Thyroid gland (tissue), 4 donors: ENCODE results near the gene MAPKBP1. TPM values are rescaled to one million over a fixed set of nuclear protein-coding genes. Genes with fewer than 3 reads are reported as not detected.

ENCODE experiments used
- DNase-seq, 2 donors: peaks; one replicate each; pipeline ENCODE4 v3.0.0-alpha.2; 2019
- H3K27ac ChIP-seq, 3 donors: fragments of 200-600 bp; sonication (generic); 1 replicate in 2 of 3; 2 replicates in 1 of 3; pipeline ENCODE4 v1.5.1; 2016 to 2019; ENCODE audit warnings: mild to moderate bottlenecking in 1 of 3, moderate library complexity in 1 of 3
- H3K27me3 ChIP-seq: fragments of 200-600 bp; sonication (generic); one replicate; pipeline ENCODE4 v1.5.1; 2019
- H3K36me3 ChIP-seq, 2 donors: fragments of 200-600 bp; sonication (generic); one replicate each; pipeline ENCODE4 v1.5.1; 2016 to 2019
- H3K4me1 ChIP-seq, 2 donors: fragments of 200-600 bp; sonication (generic); one replicate each; pipeline ENCODE4 v1.5.1; 2017 to 2019
- H3K4me3 ChIP-seq, 3 donors: fragments of 200-600 bp; sonication (generic); replicated peaks in 1 of 3; 1 replicate in 2 of 3; 2 replicates in 1 of 3; pipeline ENCODE4 v1.5.1; 2016; ENCODE audit warnings: mild to moderate bottlenecking in 1 of 3
- H3K9me3 ChIP-seq: fragments of 200-600 bp; sonication (generic); one replicate; pipeline ENCODE4 v1.5.1; 2017
- POLR2A ChIP-seq, 2 donors: fragments of 450-650 bp; IDR thresholded peaks; one replicate each; pipeline ENCODE4 v1.6.1; 2017; ENCODE audit warnings: antibody characterized with exemption in 2 of 2, mild to moderate bottlenecking in 2 of 2, moderate library complexity in 1 of 2
- WGBS, 2 donors: methylation state at CpG; one replicate each; pipeline ENCODE4 v1.1.5; 2017; 5-methylcytosine and 5-hydroxymethylcytosine counted together
- intact Hi-C: fragments of 100-400 bp; cut with DNase I; formaldehyde crosslinking; loops from one replicate; pipeline ENCODE4 v1.15.1; 2023
- total RNA-seq, 4 donors: library from RNA; depleted of rRNA; stranded (reverse); fragments of >200 nt; gene quantifications; one replicate each; pipeline ENCODE4 v1.2.3, GENCODE V29; 2016
- TF ChIP-seq, protein P1 (sequence below), 6 experiments: fragments of 200-600 bp in 3 of 6; fragments of 450-650 bp in 3 of 6; sonication (generic) in 3 of 6; IDR thresholded peaks; one replicate each; pipeline ENCODE4 v1.5.1; 2016 to 2019; ENCODE audit warnings: antibody characterized with exemption in 6 of 6, mild to moderate bottlenecking in 2 of 6, inconsistent platforms in 1 of 6, moderate library complexity in 1 of 6

Gene MAPKBP1
- total RNA-seq, 4 donors from 2014 or later, result 25.4 to 40.5 (median 33.6) TPM

DNA sequence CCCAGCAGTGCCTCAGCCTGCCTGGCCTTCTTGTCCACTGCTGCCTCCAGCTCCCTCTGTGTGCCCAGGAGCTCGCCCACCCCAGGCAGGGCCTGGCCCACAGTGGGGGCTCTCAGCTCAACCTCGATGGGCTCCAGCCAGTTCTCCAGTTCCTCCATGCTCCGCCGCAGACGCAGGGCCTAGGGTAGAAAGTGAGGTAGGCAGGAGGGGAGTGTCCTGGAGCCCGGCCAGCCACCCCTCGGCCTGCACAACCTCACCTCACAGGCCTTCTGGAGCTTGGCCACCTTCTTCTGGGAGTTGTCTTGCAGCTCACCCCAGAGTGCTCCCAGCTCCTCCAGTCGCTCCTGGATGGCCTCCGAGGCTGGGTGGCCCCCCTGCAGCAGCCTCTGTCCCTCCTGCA, 83.0 kb downstream of the MAPKBP1 start:
- DNase-seq, result peak; percentile 64 to 71
- Histone ChIP-seq H3K9me3 (no peaks in the 10 kb centered on the region), H3K4me1 (peaks cover 10 to 27% of the 10 kb centered on the region in 2 donors), H3K36me3 (no peaks in the 10 kb centered on the region), H3K4me3 (no peak overlapping the region), H3K27me3 (no peaks in the 10 kb centered on the region), H3K27ac (no peak overlapping the region)
- intact Hi-C loops, result no loop called here
- WGBS, 2 donors, result 60 to 70% methylated on average over 1 to 7 of the region's 9 CpGs
- TF ChIP-seq, protein P1, sequence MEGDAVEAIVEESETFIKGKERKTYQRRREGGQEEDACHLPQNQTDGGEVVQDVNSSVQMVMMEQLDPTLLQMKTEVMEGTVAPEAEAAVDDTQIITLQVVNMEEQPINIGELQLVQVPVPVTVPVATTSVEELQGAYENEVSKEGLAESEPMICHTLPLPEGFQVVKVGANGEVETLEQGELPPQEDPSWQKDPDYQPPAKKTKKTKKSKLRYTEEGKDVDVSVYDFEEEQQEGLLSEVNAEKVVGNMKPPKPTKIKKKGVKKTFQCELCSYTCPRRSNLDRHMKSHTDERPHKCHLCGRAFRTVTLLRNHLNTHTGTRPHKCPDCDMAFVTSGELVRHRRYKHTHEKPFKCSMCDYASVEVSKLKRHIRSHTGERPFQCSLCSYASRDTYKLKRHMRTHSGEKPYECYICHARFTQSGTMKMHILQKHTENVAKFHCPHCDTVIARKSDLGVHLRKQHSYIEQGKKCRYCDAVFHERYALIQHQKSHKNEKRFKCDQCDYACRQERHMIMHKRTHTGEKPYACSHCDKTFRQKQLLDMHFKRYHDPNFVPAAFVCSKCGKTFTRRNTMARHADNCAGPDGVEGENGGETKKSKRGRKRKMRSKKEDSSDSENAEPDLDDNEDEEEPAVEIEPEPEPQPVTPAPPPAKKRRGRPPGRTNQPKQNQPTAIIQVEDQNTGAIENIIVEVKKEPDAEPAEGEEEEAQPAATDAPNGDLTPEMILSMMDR (IDR thresholded peaks at IDR 0.05), result no peak
- no peak for TF ChIP-seq POLR2A (IDR thresholded peaks at IDR 0.05)

DNA sequence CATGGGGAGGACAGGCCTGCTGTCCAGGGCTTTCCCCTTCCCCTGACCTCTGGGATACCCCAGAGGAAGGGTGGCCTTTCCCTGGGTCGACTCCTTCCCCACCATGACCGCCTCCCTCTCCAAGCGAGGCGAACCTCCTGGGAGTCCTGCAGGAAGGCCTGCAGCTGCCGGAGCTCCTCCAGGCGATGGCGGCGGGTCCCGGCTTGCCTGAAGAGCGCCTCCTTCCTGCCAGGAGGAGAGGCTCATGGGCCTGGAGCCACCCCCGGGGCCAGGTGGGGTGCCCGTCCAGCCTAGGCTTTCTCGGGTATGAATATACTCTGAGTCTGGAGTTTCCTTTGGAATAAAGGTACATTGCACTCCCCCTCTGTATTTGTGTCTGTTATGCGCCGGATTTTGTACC, 84.5 kb downstream of the MAPKBP1 start:
- TF ChIP-seq POLR2A (IDR thresholded peaks at IDR 0.05), result no peak
- TF ChIP-seq, protein P1 (IDR thresholded peaks at IDR 0.05), result no peak
- Histone ChIP-seq H3K9me3 (no peaks in the 10 kb centered on the region), H3K4me3 (no peak overlapping the region), H3K36me3 (no peaks in the 10 kb centered on the region), H3K4me1 (peaks cover 10 to 27% of the 10 kb centered on the region in 2 donors), H3K27ac (no peak overlapping the region), H3K27me3 (no peaks in the 10 kb centered on the region)
- intact Hi-C loops, result no loop called here
- DNase-seq, result no peak
- WGBS, 2 donors, result 90 to 98% methylated on average over 7 to 8 of the region's 15 CpGs

DNA sequence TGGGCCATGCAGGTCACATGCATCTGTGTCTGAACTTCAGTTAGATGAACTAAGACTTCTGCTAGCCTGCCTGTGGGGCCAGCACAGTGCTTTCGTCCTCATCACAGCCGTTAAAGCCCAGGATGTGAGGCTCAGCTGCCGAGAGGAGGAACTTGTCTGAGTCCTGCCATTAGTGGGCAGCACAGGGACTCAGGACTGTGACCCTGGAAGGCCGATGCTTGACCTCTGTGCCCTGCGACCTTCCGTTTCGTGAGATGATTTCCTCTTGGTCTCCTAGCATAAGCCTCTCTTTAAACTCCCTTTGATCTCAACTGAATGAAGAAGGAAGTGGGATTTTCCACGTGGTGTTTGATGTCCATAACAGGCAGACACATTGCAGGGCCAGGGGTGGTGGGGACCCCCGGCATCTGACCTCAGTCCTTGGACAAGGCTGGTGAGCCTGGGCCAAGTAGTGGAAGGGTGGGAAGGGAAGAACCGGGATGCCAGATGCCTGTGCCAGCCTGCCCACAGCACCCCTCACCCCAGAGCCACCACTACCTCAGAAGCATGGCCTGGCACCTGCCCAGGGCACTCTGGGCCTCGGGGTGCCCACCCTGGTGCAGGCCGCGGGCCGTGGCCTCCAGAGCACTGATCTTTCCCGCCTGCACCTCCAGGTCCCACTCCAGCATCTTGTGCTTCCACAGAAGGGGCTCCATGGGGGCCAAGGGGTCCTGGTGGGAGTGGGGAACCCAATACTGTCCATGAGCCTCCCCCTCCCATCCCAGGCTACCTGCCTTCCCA, 86.0 kb downstream of the MAPKBP1 start:
- H3K9me3 ChIP-seq, result no peaks in the 10 kb centered on the region
- no peak for DNase-seq
- no peaks in the 10 kb centered on the region for H3K27me3 ChIP-seq
- no peak for TF ChIP-seq POLR2A (IDR thresholded peaks at IDR 0.05)
- TF ChIP-seq, protein P1 (IDR thresholded peaks at IDR 0.05), result no peak
- H3K4me1 ChIP-seq, result peaks cover 4 to 19% of the 10 kb centered on the region in 2 donors
- no peak overlapping the region for H3K4me3 ChIP-seq
- H3K36me3 ChIP-seq, result no peaks in the 10 kb centered on the region
- intact Hi-C loops, result no loop called here
- WGBS, 2 donors, result 76 to 77% methylated on average over 11 of the region's 15 CpGs
- H3K27ac ChIP-seq, result no peak overlapping the region

DNA sequence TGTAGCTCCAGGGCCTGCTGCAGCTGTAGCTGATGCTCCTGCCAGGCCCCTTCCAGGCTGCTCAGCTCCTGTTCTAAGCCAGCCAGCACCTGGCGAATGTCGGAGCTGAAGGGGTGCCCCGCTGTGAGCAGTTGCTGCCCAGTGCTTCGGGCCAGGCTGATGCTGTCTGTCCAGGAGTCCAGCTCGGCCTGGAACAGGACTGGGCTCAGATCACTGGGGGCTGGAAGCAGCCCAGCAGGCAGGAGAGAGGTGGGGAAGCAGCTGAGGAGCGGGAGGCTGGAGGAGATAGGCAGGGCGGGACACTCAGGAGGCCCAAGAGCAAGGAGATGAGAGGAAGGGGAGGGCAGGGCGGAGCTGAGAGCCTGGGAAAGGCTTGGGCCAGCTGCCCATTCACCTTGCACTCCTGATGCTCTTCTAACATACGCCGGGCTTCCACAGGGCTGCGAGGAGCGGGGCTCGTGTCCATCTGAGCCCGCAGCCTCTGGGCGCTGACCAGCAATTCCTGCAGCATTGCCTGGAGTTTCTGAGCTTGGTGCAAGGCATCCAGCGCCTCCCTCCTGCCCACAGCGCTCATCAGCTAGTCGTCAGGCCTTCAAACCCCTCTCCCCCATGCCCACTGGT, 87.6 kb downstream of the MAPKBP1 start:
- peaks cover 0 to 7% of the 10 kb centered on the region in 2 donors for H3K4me1 ChIP-seq
- DNase-seq, result no peak
- intact Hi-C loops, result no loop called here
- no peaks in the 10 kb centered on the region for H3K36me3 ChIP-seq
- no peak for TF ChIP-seq POLR2A (IDR thresholded peaks at IDR 0.05)
- TF ChIP-seq, protein P1 (IDR thresholded peaks at IDR 0.05), result no peak
- WGBS, 2 donors, result 84% methylated on average over 7 to 15 of the region's 18 CpGs
- no peak overlapping the region for H3K27ac ChIP-seq
- no peaks in the 10 kb centered on the region for H3K9me3 ChIP-seq
- no peaks in the 10 kb centered on the region for H3K27me3 ChIP-seq
- no peak overlapping the region for H3K4me3 ChIP-seq

DNA sequence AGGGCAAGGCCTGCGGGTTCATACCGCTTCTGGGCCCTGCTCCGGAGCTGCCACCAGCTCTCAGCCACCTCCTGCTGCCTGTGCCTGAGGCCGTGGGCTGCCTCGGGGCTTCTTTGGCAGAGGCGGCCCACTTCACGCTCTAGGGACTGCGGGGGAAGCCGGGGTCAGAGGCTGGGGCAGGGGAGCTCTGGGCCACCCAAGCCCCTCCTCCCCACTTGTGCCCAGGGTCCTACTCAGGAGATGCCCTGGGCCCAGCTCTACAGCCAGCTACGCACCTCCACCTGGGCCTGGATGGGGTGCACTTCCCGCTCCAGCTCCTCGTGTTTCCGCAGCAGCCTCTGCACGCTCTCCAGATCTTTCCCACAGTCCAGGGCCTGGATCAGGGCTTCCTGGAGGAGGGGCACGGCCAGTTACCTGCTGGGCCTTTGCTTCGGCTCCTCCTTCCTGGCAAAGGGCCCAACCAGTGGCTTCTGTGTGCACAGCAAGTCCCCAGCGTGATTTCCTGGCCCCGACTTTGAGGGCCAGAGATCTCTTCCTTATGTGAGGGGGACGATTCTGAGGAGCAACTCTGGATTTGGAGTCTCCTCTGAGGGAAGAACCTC, 88.3 kb downstream of the MAPKBP1 start:
- intact Hi-C loops, result no loop called here
- Histone ChIP-seq H3K27ac (no peak overlapping the region), H3K4me1 (peaks cover 0 to under 1% of the 10 kb centered on the region in 2 donors), H3K36me3 (no peaks in the 10 kb centered on the region), H3K9me3 (no peaks in the 10 kb centered on the region), H3K4me3 (no peak overlapping the region), H3K27me3 (no peaks in the 10 kb centered on the region)
- TF ChIP-seq, protein P1 (IDR thresholded peaks at IDR 0.05), result no peak
- no peak for TF ChIP-seq POLR2A (IDR thresholded peaks at IDR 0.05)
- no peak for DNase-seq
- 77 to 90% methylated on average over 11 to 17 of the region's 19 CpGs for WGBS, 2 donors
